Tibial nerve (tissue), 4 donors: Measurements from ENCODE around the gene TBCCD1.

ENCODE experiments used
- CTCF ChIP-seq, 5 experiments: fragments of 200-600 bp in 3 of 5; fragments of 450-650 bp in 2 of 5; sonication (generic) in 3 of 5; IDR thresholded peaks; one replicate each; pipeline ENCODE4 v1.5.1; 2016 to 2019; ENCODE audit warnings: antibody characterized with exemption in 5 of 5, mild to moderate bottlenecking in 3 of 5, moderate library complexity in 2 of 5
- EP300 ChIP-seq, 2 donors: sonication (generic); formaldehyde crosslinking; IDR thresholded peaks; one replicate each; pipeline ENCODE4 v1.6.1; 2017; ENCODE audit warnings: antibody characterized with exemption in 2 of 2, mild to moderate bottlenecking in 1 of 2
- POLR2A ChIP-seq, 2 donors: fragments of 450-650 bp; IDR thresholded peaks; one replicate each; pipeline ENCODE4 v1.6.1; 2017; ENCODE audit warnings: antibody characterized with exemption in 2 of 2, mild to moderate bottlenecking in 2 of 2, moderate library complexity in 2 of 2

GRCh38 chr3:186516646-186517045 lies 50.5 kb downstream of the TBCCD1 start:
- TF ChIP-seq CTCF (IDR thresholded peaks at IDR 0.05): no peak
- TF ChIP-seq POLR2A (IDR thresholded peaks at IDR 0.05): no peak
- TF ChIP-seq EP300 (IDR thresholded peaks at IDR 0.05): no peak
